Stimulated activated CD8-positive, alpha-beta memory T cell treated with anti-CD3 and anti-CD28 coated beads, Interleukin-12 subunit alpha, Interleukin-12 subunit beta, amount 100 ng/mL, for 24 hours (primary cell): ENCODE results near the gene NOP16.

Experiments
- DNase-seq: peaks from one replicate; pipeline ENCODE4 v3.0.0-alpha.2; 2020; ENCODE audit errors: extremely low read depth

Gene NOP16

GRCh38 chr5:176388444-176389134 is at the start of gene NOP16, which contains the start of gene HIGD2A:
NOP16 (minus strand) TSS chr5:176388598; CDS start chr5:176388539, 59 bp downstream.
HIGD2A (plus strand) TSS chr5:176388751; CDS start chr5:176388820, 69 bp downstream.
- peak; percentile 100 for DNase-seq

DNA sequence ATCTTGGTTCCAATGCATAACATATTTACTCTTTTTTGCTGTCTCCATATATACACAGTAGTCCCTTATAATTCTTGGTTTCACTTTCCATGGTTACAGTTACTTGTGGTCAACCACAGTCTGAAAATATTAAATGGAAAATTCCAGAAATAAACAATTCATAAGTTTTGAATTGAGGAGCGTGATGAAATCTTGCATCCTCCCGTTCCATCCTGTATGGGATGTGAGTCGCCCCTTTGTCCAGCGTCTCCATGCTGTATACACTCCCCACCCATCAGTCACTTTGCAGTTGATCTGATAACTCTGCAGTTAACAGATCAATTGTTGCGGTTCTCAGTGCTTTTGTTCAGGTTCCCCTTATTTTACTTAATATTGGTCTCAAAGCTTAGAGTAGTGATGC is 48.3 kb upstream of the NOP16 start:
- DNase-seq, result no peak

GRCh38 chr5:176432707-176433106 is 44.3 kb upstream of the NOP16 start:
- DNase-seq, result no peak

DNA sequence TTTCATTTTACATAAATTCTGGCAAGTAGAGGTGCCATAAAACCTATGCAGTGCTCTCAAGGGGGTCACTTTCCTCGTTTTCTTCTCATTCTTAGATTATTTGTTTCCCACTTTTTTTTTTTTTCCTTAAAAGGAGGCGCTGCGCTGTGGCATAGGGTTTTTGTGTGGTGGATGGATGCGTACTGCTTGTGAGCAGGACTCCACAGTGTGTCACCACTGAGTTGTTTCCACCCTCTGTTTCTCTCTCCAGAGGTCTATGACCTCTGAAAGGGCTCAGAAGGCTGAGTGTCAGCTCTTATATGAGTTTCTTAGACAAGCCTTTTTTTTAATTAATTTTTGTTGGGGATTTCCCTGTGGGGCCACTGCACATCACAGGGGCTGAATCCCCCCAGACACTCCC is 41.6 kb upstream of the NOP16 start:
- DNase-seq, result no peak

DNA sequence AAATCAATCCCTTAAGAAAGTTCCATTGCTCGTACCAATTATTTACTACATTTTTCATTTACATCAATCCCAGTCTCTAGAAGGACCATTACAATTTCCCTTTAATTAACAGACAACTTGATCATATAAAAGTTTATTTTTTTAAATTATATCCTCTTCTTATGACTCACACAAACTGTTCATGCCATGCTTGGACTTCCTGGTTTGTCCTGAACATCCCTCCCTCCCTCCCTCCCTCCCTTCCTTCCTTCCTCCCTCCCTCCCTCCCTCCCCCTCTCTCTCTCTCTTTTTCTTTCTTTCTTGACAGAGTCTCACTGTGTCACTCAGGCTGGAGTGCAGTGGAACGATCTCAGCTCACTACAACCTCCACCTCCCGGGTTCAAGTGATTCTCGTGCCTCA is 39.6 kb upstream of the NOP16 start:
- DNase-seq, result no peak

DNA sequence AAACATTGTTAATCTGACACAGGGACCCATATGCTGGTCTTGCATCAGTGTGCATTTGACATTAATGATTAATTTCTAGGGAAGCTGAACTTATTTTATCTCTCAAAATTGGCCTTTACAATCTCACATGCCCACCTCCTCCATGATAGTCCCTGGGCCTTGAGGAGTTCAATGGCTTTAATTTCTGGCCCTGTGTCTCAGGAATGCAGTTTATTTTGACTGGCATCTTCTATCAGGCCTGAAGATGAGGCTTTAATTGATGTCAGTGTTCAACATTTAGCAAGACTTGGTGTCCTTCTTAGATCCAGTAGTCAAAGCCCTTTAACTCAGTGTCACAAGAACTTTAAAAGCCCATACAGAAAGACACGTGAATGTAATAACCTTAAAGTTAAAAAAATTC is 38.5 kb upstream of the NOP16 start:
- no peak for DNase-seq

GRCh38 chr5:176425791-176426190 is 37.4 kb upstream of the NOP16 start:
- DNase-seq, result no peak

DNA sequence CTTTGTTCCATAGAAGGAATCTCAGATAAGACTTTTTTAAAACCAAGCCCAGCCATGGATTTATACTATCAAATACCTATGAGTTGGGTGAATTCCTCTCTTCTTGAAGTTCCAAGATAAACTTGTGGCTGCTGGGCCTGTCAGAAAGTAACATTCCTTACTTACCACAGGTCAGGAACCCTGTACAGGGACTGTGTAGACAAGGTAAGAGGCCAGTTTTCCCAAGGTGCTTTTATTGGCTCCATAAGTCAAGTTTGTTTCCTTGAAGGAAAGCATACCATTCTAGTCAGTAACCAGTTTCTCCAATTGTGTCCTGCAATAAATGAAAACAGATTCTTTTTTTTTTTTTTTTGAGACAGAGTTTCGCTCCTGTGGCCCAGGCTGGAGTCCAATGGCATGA is 36.7 kb upstream of the NOP16 start:
- DNase-seq, result no peak

DNA sequence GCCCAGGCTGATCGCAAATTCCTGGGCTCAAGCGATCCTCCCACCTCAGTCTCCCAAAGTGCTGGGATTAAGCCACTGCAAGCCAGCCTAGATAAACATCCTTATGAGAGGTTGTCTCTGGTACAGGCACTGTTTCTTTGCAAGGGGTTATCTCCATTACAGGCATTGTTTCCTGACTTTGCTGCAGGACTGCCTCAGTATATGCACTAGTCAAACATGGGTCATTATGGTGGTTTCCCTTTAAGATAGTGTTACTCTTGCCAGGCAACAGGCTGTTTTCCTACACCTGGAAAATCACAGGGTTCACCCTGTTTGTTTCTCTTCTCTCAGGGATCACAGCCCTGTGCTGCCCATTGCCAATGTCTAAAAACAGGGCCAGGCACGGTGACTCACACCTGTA is 35.8 kb upstream of the NOP16 start:
- no peak for DNase-seq

GRCh38 chr5:176420972-176421544 is 32.7 kb upstream of the NOP16 start:
- no peak for DNase-seq

- no peak for DNase-seq
Observed at GRCh38 chr5:176420086-176420485, 31.7 kb upstream of the NOP16 start.

GRCh38 chr5:176418251-176418650 is 29.9 kb upstream of the NOP16 start:
- DNase-seq, result no peak

GRCh38 chr5:176416965-176417364 is 28.6 kb upstream of the NOP16 start:
- no peak for DNase-seq

DNA sequence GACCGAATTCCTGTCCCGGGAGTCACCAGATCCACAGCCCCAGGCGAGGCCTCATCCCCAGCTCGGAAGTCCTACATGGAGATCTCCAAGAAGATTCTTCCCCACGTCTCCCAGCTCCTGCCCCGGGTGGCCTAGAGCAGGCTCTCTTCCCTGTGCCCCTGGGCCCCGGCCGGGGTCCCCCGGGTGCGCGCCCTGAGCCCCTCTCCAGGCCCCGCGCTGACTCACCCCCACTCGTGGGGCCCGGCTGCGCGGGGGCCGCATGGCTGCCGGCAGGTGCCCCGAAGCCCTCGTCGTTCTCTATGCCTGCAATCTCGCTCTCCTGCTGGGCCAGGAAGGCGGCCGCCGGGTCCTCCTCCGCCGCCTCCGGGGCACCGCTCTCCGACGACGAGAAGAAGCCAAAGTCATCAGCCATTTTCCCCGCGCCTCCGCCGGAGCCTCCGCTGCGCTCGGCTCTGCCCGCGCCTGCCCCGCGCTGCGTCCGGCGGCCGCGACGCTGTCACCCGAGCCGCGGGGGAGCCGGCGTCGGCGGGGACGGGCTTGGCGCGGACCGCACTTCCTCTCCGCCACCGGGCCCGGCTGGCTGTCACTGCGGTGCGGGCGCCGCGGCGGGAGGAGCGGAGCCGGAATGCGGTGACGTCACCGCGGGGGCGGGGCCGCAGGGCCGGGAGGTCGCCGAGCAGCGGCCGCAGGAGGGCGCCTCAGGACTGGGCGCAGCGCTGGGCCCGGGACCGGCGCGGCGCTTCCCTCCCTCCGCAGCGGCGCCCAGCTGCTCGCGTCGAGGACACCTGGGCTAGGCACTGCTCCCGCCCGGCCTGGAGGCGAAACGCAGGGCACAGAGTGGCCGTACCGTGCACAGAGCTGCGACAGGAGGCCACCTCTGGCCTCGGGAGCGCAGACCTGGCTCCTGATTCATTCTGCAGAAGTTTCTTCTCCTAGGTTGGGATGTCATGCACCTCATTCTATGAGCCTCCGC is 27.8 kb upstream of the NOP16 start, which contains the start of gene CLTB:
Gene CLTB (minus strand): TSS at position 588 of the 973 bp plus-strand sequence. CDS start 176 bp downstream, at position 412.
- DNase-seq, result peak; percentile 65

- DNase-seq, result no peak
Observed at GRCh38 chr5:176415240-176415951, 27.0 kb upstream of the NOP16 start.

GRCh38 chr5:176414704-176415103 is 26.3 kb upstream of the NOP16 start:
- DNase-seq, result no peak

DNA sequence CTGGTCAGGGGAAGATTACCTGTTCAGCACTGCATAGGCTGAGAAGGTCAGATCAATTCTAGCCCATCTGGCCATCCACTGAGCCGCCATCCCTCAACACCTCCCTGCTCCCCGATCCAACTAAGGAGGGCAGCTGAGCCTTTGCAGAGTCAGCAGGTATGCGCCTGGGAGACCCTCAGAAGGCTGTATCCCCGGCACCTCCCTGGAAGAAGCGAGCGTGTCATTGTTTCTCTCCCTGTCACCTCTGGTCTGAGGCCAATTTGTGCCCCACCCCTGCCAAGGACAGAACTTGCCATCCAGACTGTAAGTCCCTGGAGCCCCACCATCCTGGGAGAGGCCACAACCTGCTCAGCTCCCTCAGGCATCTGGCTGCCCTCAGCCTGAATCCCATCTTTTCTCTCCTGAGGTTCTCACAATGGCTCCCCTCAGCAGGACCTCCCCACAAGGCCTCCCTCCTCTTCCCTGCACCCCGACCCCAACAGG is 25.4 kb upstream of the NOP16 start:
- DNase-seq, result no peak

GRCh38 chr5:176413255-176413565 is 24.8 kb upstream of the NOP16 start:
- no peak for DNase-seq

- no peak for DNase-seq
Observed at GRCh38 chr5:176412517-176413254, 24.3 kb upstream of the NOP16 start.

- DNase-seq, result no peak
Observed at GRCh38 chr5:176410486-176411180, 22.2 kb upstream of the NOP16 start.
